NCI-H82 treated with DMSO at 0.1 percent for 48 hours (cell line): Measurements from ENCODE around the gene RAET1E.
"Not testable (repeated sequence)": the region's sequence is repeated elsewhere in the genome, so short reads cannot be mapped to it uniquely, and the experiment has no call there.

Experiments used
- DNase-seq: peaks from one replicate; lab custom pipeline; 2025; ENCODE audit not compliant: unreplicated experiment; lab: John Stamatoyannopoulos, UW

The RAET1E gene

GRCh38 chr6:149910721-149911151, 12.8 kb upstream of the RAET1E start:
- DNase-seq, result no peak

DNA sequence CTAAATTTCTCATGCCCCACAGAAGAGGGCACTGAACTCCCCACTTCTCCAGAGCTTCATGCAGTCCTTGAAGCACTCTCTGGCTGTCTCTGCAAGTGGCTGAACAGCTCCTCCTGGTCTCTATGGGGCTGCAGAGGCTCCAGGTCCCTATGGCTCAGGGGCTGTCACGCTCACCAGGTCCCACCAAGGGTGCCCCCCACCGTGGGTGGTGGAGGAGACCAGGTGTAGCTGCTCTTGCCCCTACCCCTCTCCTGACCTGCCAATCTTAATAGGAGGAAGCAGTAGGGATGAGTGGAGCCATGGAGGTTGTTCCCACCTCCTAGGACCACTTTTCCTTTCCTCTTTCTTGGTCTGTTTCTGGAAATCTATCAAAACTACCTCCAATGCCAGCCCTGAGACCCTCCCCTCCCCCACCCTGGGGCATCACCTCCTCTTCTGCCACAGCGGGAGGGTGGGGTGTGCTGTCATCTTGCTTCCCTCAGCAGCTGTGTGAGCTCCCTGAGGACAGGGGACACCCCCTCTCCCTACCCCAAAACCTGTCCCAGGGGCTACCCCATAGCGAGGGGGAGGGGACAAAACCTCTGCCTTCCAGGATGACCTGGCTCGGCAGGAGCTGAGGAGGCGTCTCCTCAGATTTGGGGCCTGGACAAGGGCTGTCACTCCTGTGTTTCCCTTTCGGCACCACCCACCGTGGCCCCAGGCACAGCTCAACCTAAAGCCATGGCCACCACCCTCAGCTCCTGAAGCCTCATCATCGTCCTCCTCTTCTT, 12.0 kb upstream of the RAET1E start:
- DNase-seq, result no peak

DNA sequence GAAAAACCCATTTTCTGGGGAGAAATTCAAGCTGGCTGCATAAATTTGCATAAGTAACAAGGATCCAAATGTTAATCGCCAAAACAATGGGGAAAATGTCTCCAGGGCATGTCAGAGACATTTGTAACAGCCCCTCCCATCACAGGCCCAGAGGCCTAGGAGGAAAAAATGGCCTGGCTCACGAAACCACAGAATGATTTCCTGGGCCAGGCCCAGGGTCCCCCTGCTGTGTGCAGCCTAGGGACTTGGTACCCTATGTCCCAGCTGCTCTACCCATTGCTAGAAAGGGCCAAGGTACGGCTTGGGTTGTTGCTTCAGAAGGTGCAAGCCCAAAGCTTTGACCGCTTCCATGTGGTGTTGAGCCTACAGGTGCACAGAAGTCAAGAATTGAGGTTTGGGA, 10.6 kb upstream of the RAET1E start:
- DNase-seq, result not testable (repeated sequence)

- no peak for DNase-seq
Observed at GRCh38 chr6:149907317-149907716, 9.4 kb upstream of the RAET1E start.

GRCh38 chr6:149906405-149906804, 8.5 kb upstream of the RAET1E start:
- DNase-seq, result no peak

- DNase-seq, result no peak
Observed at GRCh38 chr6:149905911-149906371, 8.0 kb upstream of the RAET1E start.

DNA sequence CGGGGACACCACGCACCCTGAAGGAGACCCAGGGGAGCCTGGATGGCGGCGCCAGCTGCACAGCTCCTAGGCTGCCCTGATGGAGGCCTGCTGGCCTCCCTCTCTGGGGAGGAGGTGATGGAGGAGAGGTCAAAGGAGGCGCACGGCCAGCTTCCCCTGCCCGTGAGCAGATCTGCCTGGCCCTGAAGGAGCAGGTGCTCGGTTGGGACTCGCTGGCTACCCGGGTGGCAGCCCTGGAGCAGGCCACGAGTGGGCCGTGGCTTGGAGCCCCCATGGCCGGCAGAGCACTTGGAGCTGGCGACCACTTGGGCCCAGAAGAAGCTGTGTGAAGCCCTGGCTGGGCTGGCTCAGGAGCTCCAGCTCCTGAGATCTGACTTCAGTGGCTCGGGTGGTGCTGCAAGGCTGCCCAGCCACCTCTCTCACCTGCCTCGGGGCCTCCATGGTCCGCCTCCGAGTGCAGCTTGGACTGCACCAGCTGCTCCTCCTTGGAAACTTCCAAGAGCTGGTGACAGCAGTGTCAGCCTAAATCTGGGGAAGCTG, 7.5 kb upstream of the RAET1E start:
- DNase-seq, result no peak

DNA sequence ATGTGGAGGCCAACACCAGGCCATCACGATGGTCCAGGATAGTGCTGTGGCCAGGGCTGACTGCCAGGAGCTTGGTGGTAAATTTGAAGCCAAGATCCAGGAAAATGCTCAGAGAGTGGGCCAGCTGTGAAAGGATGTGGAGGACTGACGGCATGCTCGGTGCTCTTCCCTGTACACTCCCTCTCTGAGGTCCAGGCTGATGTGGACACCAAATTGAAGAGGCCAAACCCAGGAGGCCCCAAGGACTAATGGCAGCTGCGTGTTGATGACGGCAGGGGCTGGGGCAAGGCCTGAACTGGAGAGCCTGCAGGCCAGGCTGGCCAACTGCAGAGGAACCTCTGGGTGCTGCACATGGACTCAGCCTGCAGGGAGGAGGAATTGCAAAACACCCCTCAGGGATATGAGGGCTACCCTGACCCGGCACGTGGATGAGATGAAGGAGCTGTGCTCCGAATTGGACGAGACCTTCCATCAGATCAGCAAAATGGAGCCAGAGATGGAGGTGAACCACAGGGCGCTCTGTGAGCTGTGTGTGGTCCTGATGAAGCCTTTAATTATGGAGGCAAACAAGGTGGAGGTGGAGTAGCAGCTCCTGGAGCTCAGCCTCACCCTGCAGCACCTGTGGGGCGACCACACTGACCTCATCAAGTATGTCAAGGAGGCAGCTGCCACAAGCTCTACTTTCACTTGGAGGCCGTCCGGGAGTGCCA, 6.9 kb upstream of the RAET1E start:
- no peak for DNase-seq

DNA sequence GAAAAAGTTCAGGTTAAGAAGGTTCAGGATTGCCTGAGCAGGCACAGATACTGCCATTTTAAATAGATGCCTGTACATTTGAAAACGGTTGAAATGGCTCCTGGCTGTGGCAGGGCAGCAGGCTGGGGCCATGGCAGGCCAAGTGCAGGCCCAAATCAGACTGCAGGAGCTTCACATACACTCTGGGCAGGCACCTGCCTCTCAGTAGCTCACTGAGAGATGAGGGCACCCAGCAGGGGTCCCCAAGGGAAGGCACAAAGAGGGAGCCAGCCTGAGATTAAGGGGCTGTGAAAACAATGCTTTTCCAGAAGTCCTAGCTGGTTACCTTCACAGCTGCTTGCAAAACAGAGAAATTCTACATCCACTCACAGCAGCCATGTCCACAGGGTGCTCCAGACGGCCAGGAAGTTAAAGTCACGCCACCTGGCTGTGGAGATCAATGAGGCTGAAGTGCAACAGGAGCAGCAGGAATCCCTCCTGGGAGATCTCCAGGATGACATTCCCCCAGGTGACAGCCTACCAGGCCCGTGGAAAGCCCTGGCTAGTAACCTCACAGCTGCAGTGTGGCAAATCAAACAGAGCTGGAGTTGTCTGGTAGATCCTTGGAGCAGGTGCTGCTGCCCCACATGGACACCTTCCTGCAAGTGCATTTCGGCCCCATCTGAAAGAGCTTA, 6.2 kb upstream of the RAET1E start:
- DNase-seq, result no peak

GRCh38 chr6:149901444-149902140, 3.7 kb upstream of the RAET1E start:
- DNase-seq, result no peak

DNA sequence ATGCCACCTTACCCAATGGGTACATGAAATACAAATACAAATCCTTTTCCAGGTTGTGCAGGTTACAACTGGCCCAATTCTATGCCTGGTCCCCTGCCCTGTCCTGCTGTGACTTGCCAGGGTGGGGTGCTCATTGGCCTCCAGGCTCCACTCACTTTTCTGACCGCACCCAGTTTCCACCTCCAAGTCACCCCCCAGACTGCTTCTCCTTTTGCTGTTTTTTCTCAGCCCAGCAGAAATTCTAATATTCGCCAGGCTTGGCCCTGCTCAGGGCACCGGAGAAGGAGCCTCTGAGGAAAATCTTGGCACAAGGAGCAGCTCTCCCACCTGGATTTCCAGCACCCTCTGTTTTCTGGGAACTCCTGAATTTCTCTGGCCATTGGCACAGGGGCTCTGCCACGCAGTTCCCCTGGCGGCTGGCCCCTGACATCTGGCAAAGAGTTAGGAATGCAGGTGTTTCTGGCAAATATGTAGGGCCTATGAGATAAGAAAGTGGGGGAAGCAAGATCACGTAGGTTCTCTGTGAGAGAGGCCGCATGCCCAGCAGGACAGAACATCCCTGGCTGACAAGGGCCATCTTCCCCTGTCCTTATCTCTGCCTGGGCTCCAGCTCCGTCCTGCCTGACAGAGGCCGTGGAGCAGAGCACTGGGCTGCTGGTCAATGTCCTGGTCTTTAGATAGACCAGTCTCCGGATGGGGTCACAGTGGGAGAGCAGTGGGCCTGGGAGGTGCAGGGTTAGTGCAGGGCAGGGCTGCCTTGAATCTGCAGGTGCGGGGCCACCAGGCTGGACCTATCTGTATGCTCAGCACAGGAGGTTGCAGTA, 2.9 kb upstream of the RAET1E start:
- DNase-seq, result no peak

- DNase-seq, result no peak
Observed at GRCh38 chr6:149899926-149900619, 2.2 kb upstream of the RAET1E start.

DNA sequence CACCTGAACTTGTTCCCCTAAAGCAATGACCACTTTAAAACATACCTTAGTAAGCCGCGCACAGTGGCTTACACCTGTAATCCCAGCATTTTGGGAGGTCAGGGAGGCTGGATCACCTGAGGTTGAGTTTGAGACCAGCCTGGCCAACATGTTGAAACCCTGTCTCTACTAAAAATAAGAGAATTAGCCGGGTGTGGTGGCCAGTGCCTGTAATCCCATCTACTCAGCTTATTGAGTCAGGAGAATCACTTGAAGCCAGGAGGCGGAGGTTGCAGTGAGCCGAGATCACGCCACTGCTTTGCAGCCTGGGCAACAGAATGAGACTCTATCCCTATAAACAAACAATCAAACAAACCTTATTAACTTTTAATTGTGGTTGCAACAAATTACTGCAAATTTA, 1.6 kb upstream of the RAET1E start:
- DNase-seq, result no peak

GRCh38 chr6:149898966-149899365, 1.1 kb upstream of the RAET1E start:
- no peak for DNase-seq

- no peak for DNase-seq
Observed at GRCh38 chr6:149897015-149897697, 757 bp downstream of the RAET1E start.

- no peak for DNase-seq
Observed at GRCh38 chr6:149896491-149896890, 1.4 kb downstream of the RAET1E start.

DNA sequence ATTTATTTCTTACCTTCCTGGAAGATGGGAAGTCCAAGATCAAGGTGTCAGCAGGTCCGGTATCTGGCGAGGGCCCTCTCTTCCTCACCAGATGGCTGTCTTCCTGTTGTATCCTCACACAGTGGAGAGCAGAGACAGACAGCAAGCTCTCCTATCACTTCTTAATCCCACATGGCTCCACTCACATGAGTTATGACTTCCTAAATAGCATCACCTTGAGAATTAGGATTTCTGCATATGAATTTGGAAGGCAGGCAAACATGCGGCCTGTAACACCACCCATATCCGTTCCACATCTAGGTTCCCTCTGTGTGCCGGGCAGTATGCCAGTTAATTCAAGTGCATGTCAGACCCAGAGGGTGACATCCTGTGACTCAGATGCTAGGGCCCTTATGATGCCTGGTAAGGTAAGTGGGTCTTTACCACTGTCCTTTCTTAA, 2.1 kb downstream of the RAET1E start:
- DNase-seq, result no peak

DNA sequence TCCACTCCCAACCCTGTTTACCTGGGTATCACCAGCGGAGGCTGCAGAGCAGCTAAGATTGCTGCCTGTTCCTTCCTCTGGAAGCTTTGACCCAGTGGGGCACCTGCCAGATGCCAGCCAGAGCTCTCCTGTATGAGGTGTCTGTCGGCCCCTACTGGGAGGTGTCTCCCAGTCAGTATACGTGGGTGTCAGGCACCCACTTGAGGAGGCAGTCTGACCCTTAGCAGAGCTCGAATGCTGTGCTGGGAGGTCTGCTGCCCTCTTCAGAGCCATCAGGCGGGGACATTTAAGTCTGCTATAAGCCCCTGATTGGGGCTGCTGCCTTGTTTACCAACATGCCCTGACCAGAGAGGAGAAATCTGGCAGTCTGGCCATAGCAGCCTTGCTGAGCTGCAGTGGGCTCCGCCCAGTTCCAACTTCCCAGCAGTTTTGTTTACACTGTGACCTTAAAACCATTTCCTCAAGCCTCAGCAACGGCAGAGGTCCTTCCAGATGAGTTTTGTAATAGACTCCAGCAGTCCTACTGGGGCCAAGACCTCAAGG, 2.8 kb downstream of the RAET1E start:
- no peak for DNase-seq

DNA sequence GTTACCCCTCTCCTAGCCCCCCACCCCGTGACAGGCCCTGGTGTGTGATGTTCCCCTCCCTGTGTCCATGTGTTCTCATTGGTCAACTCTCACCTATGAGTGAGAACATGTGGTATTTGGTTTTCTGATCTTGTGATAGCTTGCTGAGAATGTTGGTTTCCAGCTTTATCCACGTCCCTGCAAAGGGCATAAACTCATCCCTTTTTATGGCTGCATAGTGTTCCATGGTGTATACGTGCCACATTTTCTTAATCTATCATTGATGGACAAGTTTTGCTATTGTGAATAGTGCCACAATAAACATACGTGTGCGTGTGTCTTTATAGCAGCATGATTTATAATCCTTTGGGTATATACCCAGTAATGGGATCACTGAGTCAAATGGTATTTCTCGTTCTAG, 6.0 kb downstream of the RAET1E start:
- not testable (repeated sequence) for DNase-seq
